Liver (tissue), 3 donors: Measurements from ENCODE around the gene ALKBH5.

ENCODE experiments used
- GABPA ChIP-seq, 2 donors: IDR thresholded peaks in 1 of 2; conservative IDR thresholded peaks in 1 of 2; 2 replicates each; pipeline ENCODE4 v1.6.1; 2016; ENCODE audit warnings: antibody characterized with exemption in 2 of 2, mild to moderate bottlenecking in 1 of 2, moderate library complexity in 1 of 2
- TAF1 ChIP-seq: conservative IDR thresholded peaks from 2 replicates; pipeline ENCODE4 v1.6.1; 2016; ENCODE audit warnings: antibody characterized with exemption, mild to moderate bottlenecking
- TF ChIP-seq, protein P1 (sequence below): fragments of 150-350 bp; IDR thresholded peaks from 2 replicates; pipeline ENCODE4 v1.5.1; 2017; ENCODE audit warnings: improper control_type of control experiment, low read depth, low read length; ENCODE audit not compliant: missing input control
- TF ChIP-seq, protein P2 (sequence below): IDR thresholded peaks from 2 replicates; pipeline ENCODE4 v1.6.1; 2016; ENCODE audit warnings: antibody characterized with exemption, mild to moderate bottlenecking
- donor health status: healthy.
- donor health status: healthy.

GRCh38 chr17:18229254-18229653 lies 45.6 kb downstream of the ALKBH5 start:
- TF ChIP-seq, protein P1, sequence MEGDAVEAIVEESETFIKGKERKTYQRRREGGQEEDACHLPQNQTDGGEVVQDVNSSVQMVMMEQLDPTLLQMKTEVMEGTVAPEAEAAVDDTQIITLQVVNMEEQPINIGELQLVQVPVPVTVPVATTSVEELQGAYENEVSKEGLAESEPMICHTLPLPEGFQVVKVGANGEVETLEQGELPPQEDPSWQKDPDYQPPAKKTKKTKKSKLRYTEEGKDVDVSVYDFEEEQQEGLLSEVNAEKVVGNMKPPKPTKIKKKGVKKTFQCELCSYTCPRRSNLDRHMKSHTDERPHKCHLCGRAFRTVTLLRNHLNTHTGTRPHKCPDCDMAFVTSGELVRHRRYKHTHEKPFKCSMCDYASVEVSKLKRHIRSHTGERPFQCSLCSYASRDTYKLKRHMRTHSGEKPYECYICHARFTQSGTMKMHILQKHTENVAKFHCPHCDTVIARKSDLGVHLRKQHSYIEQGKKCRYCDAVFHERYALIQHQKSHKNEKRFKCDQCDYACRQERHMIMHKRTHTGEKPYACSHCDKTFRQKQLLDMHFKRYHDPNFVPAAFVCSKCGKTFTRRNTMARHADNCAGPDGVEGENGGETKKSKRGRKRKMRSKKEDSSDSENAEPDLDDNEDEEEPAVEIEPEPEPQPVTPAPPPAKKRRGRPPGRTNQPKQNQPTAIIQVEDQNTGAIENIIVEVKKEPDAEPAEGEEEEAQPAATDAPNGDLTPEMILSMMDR: no peak
- TF ChIP-seq GABPA (IDR thresholded peaks at IDR 0.05 in 1 of 2, conservative IDR thresholded peaks at IDR 0.05 in 1 of 2) (no peak), TAF1 (no peak)
- TF ChIP-seq, protein P2, sequence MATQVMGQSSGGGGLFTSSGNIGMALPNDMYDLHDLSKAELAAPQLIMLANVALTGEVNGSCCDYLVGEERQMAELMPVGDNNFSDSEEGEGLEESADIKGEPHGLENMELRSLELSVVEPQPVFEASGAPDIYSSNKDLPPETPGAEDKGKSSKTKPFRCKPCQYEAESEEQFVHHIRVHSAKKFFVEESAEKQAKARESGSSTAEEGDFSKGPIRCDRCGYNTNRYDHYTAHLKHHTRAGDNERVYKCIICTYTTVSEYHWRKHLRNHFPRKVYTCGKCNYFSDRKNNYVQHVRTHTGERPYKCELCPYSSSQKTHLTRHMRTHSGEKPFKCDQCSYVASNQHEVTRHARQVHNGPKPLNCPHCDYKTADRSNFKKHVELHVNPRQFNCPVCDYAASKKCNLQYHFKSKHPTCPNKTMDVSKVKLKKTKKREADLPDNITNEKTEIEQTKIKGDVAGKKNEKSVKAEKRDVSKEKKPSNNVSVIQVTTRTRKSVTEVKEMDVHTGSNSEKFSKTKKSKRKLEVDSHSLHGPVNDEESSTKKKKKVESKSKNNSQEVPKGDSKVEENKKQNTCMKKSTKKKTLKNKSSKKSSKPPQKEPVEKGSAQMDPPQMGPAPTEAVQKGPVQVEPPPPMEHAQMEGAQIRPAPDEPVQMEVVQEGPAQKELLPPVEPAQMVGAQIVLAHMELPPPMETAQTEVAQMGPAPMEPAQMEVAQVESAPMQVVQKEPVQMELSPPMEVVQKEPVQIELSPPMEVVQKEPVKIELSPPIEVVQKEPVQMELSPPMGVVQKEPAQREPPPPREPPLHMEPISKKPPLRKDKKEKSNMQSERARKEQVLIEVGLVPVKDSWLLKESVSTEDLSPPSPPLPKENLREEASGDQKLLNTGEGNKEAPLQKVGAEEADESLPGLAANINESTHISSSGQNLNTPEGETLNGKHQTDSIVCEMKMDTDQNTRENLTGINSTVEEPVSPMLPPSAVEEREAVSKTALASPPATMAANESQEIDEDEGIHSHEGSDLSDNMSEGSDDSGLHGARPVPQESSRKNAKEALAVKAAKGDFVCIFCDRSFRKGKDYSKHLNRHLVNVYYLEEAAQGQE: no peak
